RWPE1 (cell line): ENCODE results near the gene SCGB2A2.

Experiments
- CTCF ChIA-PET: fragments of 350-600 bp; sonication (Branson Sonifier 250); formaldehyde crosslinking; extraction: SDS; loops from one replicate; lab custom pipeline; 2021; lab: Yijun Ruan, JAX
- POLR2A ChIA-PET: fragments of 400-600 bp; formaldehyde crosslinking; extraction: SDS; loops from one replicate; lab custom pipeline; 2020; ENCODE audit warnings: antibody characterized with exemption; ENCODE audit not compliant: low non-redundant PET; lab: Yijun Ruan, JAX
- DNase-seq: peaks from one replicate; pipeline ENCODE4 v3.0.0; 2012; ENCODE audit warnings: low spot score
- H3K27ac ChIP-seq: fragments of 450-650 bp; 2 replicates; pipeline ENCODE4 v1.5.1; 2017
- CTCF ChIP-seq: fragments of 450-650 bp; conservative IDR thresholded peaks from 2 replicates; pipeline ENCODE4 v1.5.1; 2017; ENCODE audit warnings: low read depth, mild to moderate bottlenecking

Gene SCGB2A2

GRCh38 chr11:62238151-62238550, 31.8 kb upstream of the SCGB2A2 start:
- no peak for TF ChIP-seq CTCF
- DNase-seq: no peak
- ChIA-PET CTCF (no interaction called here), POLR2A (no interaction called here)
- no peak overlapping the region for H3K27ac ChIP-seq

- CTCF ChIA-PET: interaction anchor here (0.5 to 0.6 kb wide), 2 partner anchors 12 to 65 kb away, joined by 3 read pairs; no protein-coding TSS in a partner anchor
- H3K27ac ChIP-seq: no peak overlapping the region
- POLR2A ChIA-PET: no interaction called here
- no peak for DNase-seq
- no peak for TF ChIP-seq CTCF
These were observed 28.9 kb upstream of the SCGB2A2 start for GRCh38 chr11:62241095-62241494.

- no peak for TF ChIP-seq CTCF
- DNase-seq: peak; percentile 5
- CTCF ChIA-PET: interaction anchor here (0.8 kb wide), 1 partner anchor 319 kb away, joined by 5 read pairs; no protein-coding TSS in a partner anchor
- POLR2A ChIA-PET: no interaction called here
- H3K27ac ChIP-seq: no peak within 1 kb of the TSS
These were observed 27.9 kb upstream of the SCGB2A2 start, which contains the start of gene SCGB1D2 for GRCh38 chr11:62242021-62242420. Gene SCGB1D2 (plus strand): TSS chr11:62242239. CDS start chr11:62242308, 69 bp downstream.

GRCh38 chr11:62245271-62245753, 24.6 kb upstream of the SCGB2A2 start:
- no peak for TF ChIP-seq CTCF
- ChIA-PET POLR2A (no interaction called here), CTCF (no interaction called here)
- peak; percentile 12 for DNase-seq
- no peak overlapping the region for H3K27ac ChIP-seq

- POLR2A ChIA-PET: no interaction called here
- no peak overlapping the region for H3K27ac ChIP-seq
- no peak for TF ChIP-seq CTCF
- no peak for DNase-seq
- CTCF ChIA-PET: no interaction called here
These were observed 18.3 kb upstream of the SCGB2A2 start for GRCh38 chr11:62251698-62252097.

GRCh38 chr11:62253999-62254542, 15.9 kb upstream of the SCGB2A2 start:
- ChIA-PET POLR2A (no interaction called here), CTCF (no interaction called here)
- no peak for DNase-seq

More at GRCh38 chr11:62253999-62254542, 15.9 kb upstream of the SCGB2A2 start:
- TF ChIP-seq CTCF: no peak
- no peak overlapping the region for H3K27ac ChIP-seq
